Left lung (tissue), 10 donors: ENCODE results near the gene PTPRN2. TPM values are rescaled to one million over a fixed set of nuclear protein-coding genes. Genes with fewer than 3 reads are reported as not detected.

Experiments
- ATAC-seq: fragments of 200-7000 bp; cut with Tn5 transposase; one replicate; pipeline ENCODE4 v1.9.1; 2020; ENCODE audit warnings: moderate library complexity
- DNase-seq, 4 donors: peaks; one replicate each; pipeline ENCODE4 v3.0.0-alpha.2; 2013 to 2020
- H3K27ac ChIP-seq, 2 donors: fragments of 200-600 bp; sonication (generic) in 1 of 2; one replicate each; pipeline versions ENCODE4 v1.5.0 to v1.8.0; 2020 to 2021
- H3K27me3 ChIP-seq, 2 donors: fragments of 200-600 bp; sonication (generic) in 1 of 2; one replicate each; pipeline versions ENCODE4 v1.5.0 to v1.8.0; 2020 to 2021
- H3K36me3 ChIP-seq, 2 donors: fragments of 200-600 bp; sonication (generic) in 1 of 2; one replicate each; pipeline versions ENCODE4 v1.5.0 to v1.8.0; 2020 to 2021
- H3K4me1 ChIP-seq, 2 donors: fragments of 200-600 bp; one replicate each; pipeline ENCODE4 v1.8.0; 2021
- H3K4me3 ChIP-seq, 2 donors: fragments of 200-600 bp; sonication (generic) in 1 of 2; one replicate each; pipeline versions ENCODE4 v1.5.0 to v1.8.0; 2020 to 2021; ENCODE audit warnings: mild to moderate bottlenecking in 1 of 2
- H3K9me3 ChIP-seq, 2 donors: fragments of 200-600 bp; sonication (generic) in 1 of 2; one replicate each; pipeline versions ENCODE4 v1.5.0 to v1.8.0; 2020 to 2021
- CTCF ChIP-seq, 2 donors: fragments of 200-600 bp; sonication (generic) in 1 of 2; IDR thresholded peaks; one replicate each; pipeline versions ENCODE4 v1.5.0 to v1.8.0; 2021; ENCODE audit warnings: antibody characterized with exemption in 2 of 2
- intact Hi-C, 2 donors: fragments of 100-400 bp; cut with DNase I; formaldehyde crosslinking; loops; one replicate each; pipeline versions ENCODE4 v1.11.2 to v1.14.2; 2022
- polyA plus RNA-seq, 6 donors: library from polyadenylated mRNA; unstranded; fragments of 120-200 nt; gene quantifications; one replicate each; pipeline ENCODE4 v1.2.1, GENCODE V29; 2013; ENCODE audit not compliant: insufficient read length in 6 of 6
- total RNA-seq, 2 donors: library from RNA; stranded (reverse); fragmentation: NEBNext Ultra II Directional; extraction: Animal tissue kit (Norgen Biotek cat#: 25700); gene quantifications; one replicate each; pipeline ENCODE4 v1.2.1, GENCODE V29; 2021
- donor health status: DM: no; HTN: yes; CAD: no.
- donor health status: DM: no; HTN: no; CAD: no.

PTPRN2 gene
- total and polyA plus RNA-seq, 8 donors = 4.0 to 7.8 (median 6.8) TPM

GRCh38 chr7:157857578-157858075 is 730.0 kb downstream of the PTPRN2 start:
- H3K36me3 ChIP-seq = peaks cover 0 to 13% of the 10 kb centered on the region in 2 donors
- H3K27ac ChIP-seq = no peak overlapping the region
- no peak for TF ChIP-seq CTCF (IDR thresholded peaks at IDR 0.05)
- no peak for ATAC-seq
- H3K4me1 ChIP-seq = peaks cover 0 to 24% of the 10 kb centered on the region in 2 donors
- intact Hi-C loops = no loop called here
- H3K27me3 ChIP-seq = peaks cover 0 to 12% of the 10 kb centered on the region in 2 donors
- H3K4me3 ChIP-seq = no peak overlapping the region
- DNase-seq = no peak
- no peaks in the 10 kb centered on the region for H3K9me3 ChIP-seq

- DNase-seq (no peak), ATAC-seq (no peak)
- Histone ChIP-seq H3K4me1 (peaks cover 0 to 27% of the 10 kb centered on the region in 2 donors), H3K9me3 (no peaks in the 10 kb centered on the region), H3K27ac (no peak overlapping the region), H3K27me3 (peaks cover 0 to 12% of the 10 kb centered on the region in 2 donors), H3K4me3 (no peak overlapping the region), H3K36me3 (peaks cover 0 to 13% of the 10 kb centered on the region in 2 donors)
- TF ChIP-seq CTCF (IDR thresholded peaks at IDR 0.05) = no peak
- intact Hi-C loops = no loop called here
Observed at GRCh38 chr7:157856873-157857577, 730.6 kb downstream of the PTPRN2 start.

- peak in 1 of 4 donors; percentile 82 for DNase-seq
- peak overlapping the region in 1 of 2 donors; percentile 22 for H3K4me3 ChIP-seq
- no peaks in the 10 kb centered on the region for H3K9me3 ChIP-seq
- intact Hi-C loops = no loop called here
- peaks cover 0 to 6% of the 10 kb centered on the region in 2 donors for H3K36me3 ChIP-seq
- H3K27me3 ChIP-seq = peaks cover 0 to 8% of the 10 kb centered on the region in 2 donors
- ATAC-seq = no peak
- TF ChIP-seq CTCF (IDR thresholded peaks at IDR 0.05) = no peak
- H3K27ac ChIP-seq = no peak overlapping the region
- H3K4me1 ChIP-seq = peaks cover 0 to 35% of the 10 kb centered on the region in 2 donors
Observed at GRCh38 chr7:157855452-157856213, 732.0 kb downstream of the PTPRN2 start.

- DNase-seq (peak in 1 of 4 donors; percentile 82), ATAC-seq (no peak)
- no peaks in the 10 kb centered on the region for H3K9me3 ChIP-seq
- peak overlapping the region in 1 of 2 donors; percentile 22 for H3K4me3 ChIP-seq
- H3K4me1 ChIP-seq = peaks cover 0 to 35% of the 10 kb centered on the region in 2 donors
- no peak for TF ChIP-seq CTCF (IDR thresholded peaks at IDR 0.05)
- intact Hi-C loops = no loop called here
- peaks cover 0 to 6% of the 10 kb centered on the region in 2 donors for H3K36me3 ChIP-seq
- H3K27me3 ChIP-seq = peaks cover 0 to 2% of the 10 kb centered on the region in 2 donors
- peak overlapping the region in 1 of 2 donors; percentile 84 for H3K27ac ChIP-seq
Observed at GRCh38 chr7:157855016-157855415, 732.6 kb downstream of the PTPRN2 start.
